GM12878 (cell line): ENCODE data around the gene USP10. TPM values are rescaled to one million over a fixed set of nuclear protein-coding genes. Genes with fewer than 3 reads are reported as not detected.

Experiments used
- ASH2L ChIP-seq: fragments of 300-600, 200-600 bp; sonication (generic); IDR thresholded peaks from 2 replicates; pipeline ENCODE4 v1.6.1; 2017; ENCODE audit warnings: low read depth, mild to moderate bottlenecking, borderline replicate concordance
- BMI1 ChIP-seq: fragments of 450-650 bp; IDR thresholded peaks from 2 replicates; pipeline ENCODE4 v1.6.1; 2016; ENCODE audit warnings: mild to moderate bottlenecking, moderate library complexity, borderline replicate concordance
- BRCA1 ChIP-seq: IDR thresholded peaks from 2 replicates; pipeline ENCODE4 v1.6.1; 2011; ENCODE audit warnings: low read depth, low read length, improper control_type of control experiment
- CUX1 ChIP-seq: IDR thresholded peaks from 2 replicates; pipeline ENCODE4 v1.6.1; 2012; ENCODE audit warnings: improper control_type of control experiment, low read depth, low read length; ENCODE audit not compliant: insufficient replicate concordance
- DPF2 ChIP-seq: fragments of 450-650 bp; IDR thresholded peaks from 2 replicates; pipeline ENCODE4 v1.6.1; 2017; ENCODE audit warnings: mild to moderate bottlenecking
- HCFC1 ChIP-seq: fragments of 150-350 bp; IDR thresholded peaks from 2 replicates; pipeline ENCODE4 v1.6.1; 2014; ENCODE audit warnings: low read length
- IKZF1 ChIP-seq: fragments of 450-650 bp; conservative IDR thresholded peaks from 2 replicates; pipeline ENCODE4 v1.6.1; 2017; ENCODE audit warnings: antibody characterized with exemption, mild to moderate bottlenecking
- IKZF2 ChIP-seq, 2 experiments: fragments of 450-650 bp; IDR thresholded peaks; 2 replicates each; pipeline ENCODE4 v1.6.1; 2017; ENCODE audit warnings: mild to moderate bottlenecking in 2 of 2, moderate library complexity in 2 of 2
- JUNB ChIP-seq: IDR thresholded peaks from 2 replicates; pipeline ENCODE4 v1.6.1; 2016; ENCODE audit warnings: antibody characterized with exemption, mild to moderate bottlenecking
- MXI1 ChIP-seq: fragments of 150-350 bp; IDR thresholded peaks from 2 replicates; pipeline ENCODE4 v1.6.1; 2011; ENCODE audit warnings: low read depth, mild to moderate bottlenecking, inconsistent platforms, low read length, improper control_type of control experiment
- NFIC ChIP-seq: IDR thresholded peaks from 2 replicates; pipeline ENCODE4 v1.6.1; 2012; ENCODE audit warnings: low read depth, mild to moderate bottlenecking, inconsistent platforms, low read length, moderate library complexity
- NR2F1 ChIP-seq: fragments of 450-650 bp; conservative IDR thresholded peaks from 2 replicates; pipeline ENCODE4 v1.6.1; 2017; ENCODE audit warnings: mild to moderate bottlenecking
- PAX5 ChIP-seq: IDR thresholded peaks from 2 replicates; pipeline ENCODE4 v1.6.1; 2011; ENCODE audit warnings: low read depth, low read length, borderline replicate concordance
- PAX8 ChIP-seq: fragments of 450-650 bp; IDR thresholded peaks from 2 replicates; pipeline ENCODE4 v1.6.1; 2017; ENCODE audit warnings: mild to moderate bottlenecking, moderate library complexity
- POLR2A ChIP-seq: IDR thresholded peaks from 2 replicates; pipeline ENCODE4 v1.6.1; 2011; ENCODE audit warnings: low read depth, mild to moderate bottlenecking, low read length
- RAD51 ChIP-seq: fragments of 450-650 bp; IDR thresholded peaks from 2 replicates; pipeline ENCODE4 v1.6.1; 2016; ENCODE audit warnings: moderate library complexity, mild to moderate bottlenecking, inconsistent platforms
- RELA ChIP-seq: fragments of 450-650 bp; IDR thresholded peaks from 2 replicates; pipeline ENCODE4 v1.8.0; 2014; ENCODE audit warnings: borderline replicate concordance; ENCODE audit not compliant: partially characterized antibody
- RFX5 ChIP-seq: IDR thresholded peaks from 2 replicates; pipeline ENCODE4 v1.6.1; 2011; ENCODE audit warnings: low read depth, low read length, improper control_type of control experiment
- SKIL ChIP-seq: fragments of 450-650 bp; IDR thresholded peaks from 2 replicates; pipeline ENCODE4 v1.6.1; 2017; ENCODE audit warnings: mild to moderate bottlenecking, low read depth, inconsistent platforms; ENCODE audit not compliant: poor library complexity, severe bottlenecking
- SP1 ChIP-seq: IDR thresholded peaks from one replicate; pipeline ENCODE4 v1.6.1; 2011; ENCODE audit warnings: low read depth, low read length
- SPI1 ChIP-seq: IDR thresholded peaks from 2 replicates; pipeline ENCODE4 v1.6.1; 2011; ENCODE audit warnings: low read depth, mild to moderate bottlenecking, low read length, moderate library complexity, borderline replicate concordance; ENCODE audit not compliant: insufficient read depth
- ZNF622 ChIP-seq: fragments of 450-650 bp; IDR thresholded peaks from 2 replicates; pipeline ENCODE4 v1.6.1; 2017; ENCODE audit warnings: mild to moderate bottlenecking, inconsistent platforms
- polyA plus RNA-seq, 11 experiments: library from polyadenylated mRNA; depleted of rRNA in 4 of 11; unstranded in 6 of 11; stranded (reverse) in 5 of 11; fragments of >200 nt; fragmentation: Nextera tagmentation in 4 of 11; fragmentation: Illumina TruSeq in 1 of 11; extraction: Ambion mirVana in 4 of 11; extraction: Trizol in 1 of 11; gene quantifications; 1 replicate in 1 of 11; 2 replicates in 10 of 11; pipeline versions ENCODE4 v1.2.1 to v1.2.3, GENCODE V29; 2011 to 2016; ENCODE audit warnings: inconsistent platforms in 2 of 11, missing spikeins in 2 of 11, low read depth in 1 of 11
- total RNA-seq, 4 experiments: library from RNA; depleted of rRNA in 3 of 4; stranded (reverse); fragments of >200 nt in 3 of 4; fragmentation: Illumina TruSeq in 1 of 4; extraction: Trizol in 1 of 4; gene quantifications; 2 replicates each; pipeline versions ENCODE4 v1.2.1 to v1.2.3, GENCODE V29; 2013 to 2021
- TF ChIP-seq, protein P1 (sequence below): fragments of 450-650 bp; IDR thresholded peaks from 2 replicates; pipeline ENCODE4 v1.6.1; 2017; ENCODE audit warnings: mild to moderate bottlenecking

USP10 gene
- total and polyA plus RNA-seq, 10 of the 15 experiments (the other 5 are each of a cell fraction or from before 2014, with no cell fraction given) = 46.1 to 160 (median 105) TPM

- TF ChIP-seq, protein P1, sequence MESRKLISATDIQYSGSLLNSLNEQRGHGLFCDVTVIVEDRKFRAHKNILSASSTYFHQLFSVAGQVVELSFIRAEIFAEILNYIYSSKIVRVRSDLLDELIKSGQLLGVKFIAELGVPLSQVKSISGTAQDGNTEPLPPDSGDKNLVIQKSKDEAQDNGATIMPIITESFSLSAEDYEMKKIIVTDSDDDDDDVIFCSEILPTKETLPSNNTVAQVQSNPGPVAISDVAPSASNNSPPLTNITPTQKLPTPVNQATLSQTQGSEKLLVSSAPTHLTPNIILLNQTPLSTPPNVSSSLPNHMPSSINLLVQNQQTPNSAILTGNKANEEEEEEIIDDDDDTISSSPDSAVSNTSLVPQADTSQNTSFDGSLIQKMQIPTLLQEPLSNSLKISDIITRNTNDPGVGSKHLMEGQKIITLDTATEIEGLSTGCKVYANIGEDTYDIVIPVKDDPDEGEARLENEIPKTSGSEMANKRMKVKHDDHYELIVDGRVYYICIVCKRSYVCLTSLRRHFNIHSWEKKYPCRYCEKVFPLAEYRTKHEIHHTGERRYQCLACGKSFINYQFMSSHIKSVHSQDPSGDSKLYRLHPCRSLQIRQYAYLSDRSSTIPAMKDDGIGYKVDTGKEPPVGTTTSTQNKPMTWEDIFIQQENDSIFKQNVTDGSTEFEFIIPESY = no peak
- no peak for TF ChIP-seq HCFC1
- TF ChIP-seq RFX5 = no peak
- peak; percentile 30; the same call in 1 of the 2 replicates for TF ChIP-seq MXI1
- TF ChIP-seq DPF2 = no peak; the same call in 1 of the 2 replicates
- no peak for TF ChIP-seq BMI1
- no peak for TF ChIP-seq RELA
- peak; percentile 91 for TF ChIP-seq JUNB
- peak; percentile 64 for TF ChIP-seq NFIC
- no peak for TF ChIP-seq NR2F1
- no peak for TF ChIP-seq PAX5
- TF ChIP-seq BRCA1 = no peak
- TF ChIP-seq ZNF622 = no peak
- peak in 1 of 2 experiments; percentile 31; a peak in 1 of 4 replicates for TF ChIP-seq IKZF2 (IDR thresholded peaks at IDR 0.05)
- no peak for TF ChIP-seq ASH2L
- TF ChIP-seq SKIL = peak; percentile 38
- no peak for TF ChIP-seq SP1
- no peak for TF ChIP-seq PAX8
- no peak for TF ChIP-seq IKZF1
- TF ChIP-seq RAD51 = no peak
- TF ChIP-seq CUX1 = no peak
- TF ChIP-seq POLR2A = no peak
- no peak for TF ChIP-seq SPI1
Observed at GRCh38 chr16:84751947-84752346, 52.1 kb downstream of the USP10 start (continued).
